ENCODE data around the gene SLC25A24. TPM values are rescaled to one million over a fixed set of nuclear protein-coding genes. Genes with fewer than 3 reads are reported as not detected.

The SLC25A24 gene
- total and polyA plus RNA-seq, 10 of the 15 experiments (the other 5 are each of a cell fraction or from before 2014, with no cell fraction given): 4.0 to 20.6 (median 14.2) TPM

DNA sequence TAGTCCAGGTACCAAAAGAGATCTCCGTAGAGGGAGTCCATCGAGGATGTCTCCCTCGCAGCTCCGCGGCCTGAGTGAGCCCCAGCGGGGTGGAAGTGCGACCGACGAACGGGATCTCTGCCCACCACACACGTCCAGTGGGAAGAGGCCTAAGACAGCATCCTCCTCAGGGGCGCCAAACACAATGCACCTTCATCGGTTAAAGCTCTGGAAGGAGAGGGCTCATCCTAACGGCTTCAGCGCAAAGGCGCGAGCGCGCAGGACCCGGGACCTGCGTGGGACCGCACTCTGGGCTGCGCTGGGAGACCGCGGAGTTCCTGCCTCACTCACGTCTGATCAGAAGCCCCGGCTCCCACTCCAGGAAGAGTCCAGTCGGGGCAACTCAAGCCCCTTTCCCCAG, 7.6 kb downstream of the SLC25A24 start:
- RAD21 ChIA-PET (ENCODE audit: unreplicated experiment): no interaction called here
- no peaks in the 10 kb centered on the region for H3K79me2 ChIP-seq (ENCODE audit: control insufficient read depth, insufficient read depth, low read length)
- H3K27me3 ChIP-seq (replicated peaks in 1 of 2; ENCODE audit: control insufficient read depth in 2 of 2, insufficient read depth in 2 of 2, low read length in 1 of 2): no peaks in the 10 kb centered on the region
- SMC1A ChIA-PET (ENCODE audit: uncharacterized antibody, unreplicated experiment): no interaction called here
- no peak for FAIRE-seq
- H3K4me3 ChIP-seq: no peak overlapping the region
- no peak overlapping the region for H3K4me2 ChIP-seq (ENCODE audit: control insufficient read depth, insufficient read depth)
- 83% methylated on average over 14 of the region's 28 CpGs for WGBS (ENCODE audit: insufficient coverage, insufficient replicate concordance, low lambda C conversion rate, missing lambda C conversion rate)
- no TSS peak for BruUV-seq (replicated peaks)
- POLR2A ChIA-PET: no interaction called here
- H2AFZ ChIP-seq (ENCODE audit: control insufficient read depth, low read depth, low read length): no peak overlapping the region
- intact Hi-C loops (cut with micrococcal nuclease; ENCODE audit: unreplicated experiment) (loop anchor here (5.0 kb wide), 1 partner anchor 50 kb away; no protein-coding TSS in a partner anchor), in situ Hi-C loops (cut with MboI) (no loop called here)
- no peak overlapping the region for H3K27ac ChIP-seq (ENCODE audit: control insufficient read depth, insufficient read depth)
- no peaks in the 10 kb centered on the region for H3K36me3 ChIP-seq (ENCODE audit: control insufficient read depth in 2 of 2, insufficient read depth in 2 of 2, low read length in 1 of 2)
- no peak for DNase-seq (ENCODE audit: low read depth, low spot score)
- no peaks in the 10 kb centered on the region; the same call in 2 of the 3 replicates for H3K9me3 ChIP-seq (replicated peaks; ENCODE audit: control insufficient read depth, insufficient read depth, low read length)
- CTCF ChIA-PET: no interaction called here
- H3K4me1 ChIP-seq (ENCODE audit: control insufficient read depth, insufficient read depth, low read length): no peaks in the 10 kb centered on the region
- no peaks in the 10 kb centered on the region for H4K20me1 ChIP-seq (ENCODE audit: control insufficient read depth, insufficient read depth)
- H3K9ac ChIP-seq (ENCODE audit: control insufficient read depth, insufficient read depth, low read length): no peak overlapping the region
- ATAC-seq: no peak
- no peak for TF ChIP-seq MTA3 (IDR thresholded peaks at IDR 0.05; ENCODE audit: borderline replicate concordance, low read length)
- no peak for TF ChIP-seq MEF2A (IDR thresholded peaks at IDR 0.05; ENCODE audit: insufficient read depth, low read depth, low read length)
- no peak for TF ChIP-seq STAT3 (IDR thresholded peaks at IDR 0.05; ENCODE audit: low read depth, low read length)
- TF ChIP-seq, protein P1, sequence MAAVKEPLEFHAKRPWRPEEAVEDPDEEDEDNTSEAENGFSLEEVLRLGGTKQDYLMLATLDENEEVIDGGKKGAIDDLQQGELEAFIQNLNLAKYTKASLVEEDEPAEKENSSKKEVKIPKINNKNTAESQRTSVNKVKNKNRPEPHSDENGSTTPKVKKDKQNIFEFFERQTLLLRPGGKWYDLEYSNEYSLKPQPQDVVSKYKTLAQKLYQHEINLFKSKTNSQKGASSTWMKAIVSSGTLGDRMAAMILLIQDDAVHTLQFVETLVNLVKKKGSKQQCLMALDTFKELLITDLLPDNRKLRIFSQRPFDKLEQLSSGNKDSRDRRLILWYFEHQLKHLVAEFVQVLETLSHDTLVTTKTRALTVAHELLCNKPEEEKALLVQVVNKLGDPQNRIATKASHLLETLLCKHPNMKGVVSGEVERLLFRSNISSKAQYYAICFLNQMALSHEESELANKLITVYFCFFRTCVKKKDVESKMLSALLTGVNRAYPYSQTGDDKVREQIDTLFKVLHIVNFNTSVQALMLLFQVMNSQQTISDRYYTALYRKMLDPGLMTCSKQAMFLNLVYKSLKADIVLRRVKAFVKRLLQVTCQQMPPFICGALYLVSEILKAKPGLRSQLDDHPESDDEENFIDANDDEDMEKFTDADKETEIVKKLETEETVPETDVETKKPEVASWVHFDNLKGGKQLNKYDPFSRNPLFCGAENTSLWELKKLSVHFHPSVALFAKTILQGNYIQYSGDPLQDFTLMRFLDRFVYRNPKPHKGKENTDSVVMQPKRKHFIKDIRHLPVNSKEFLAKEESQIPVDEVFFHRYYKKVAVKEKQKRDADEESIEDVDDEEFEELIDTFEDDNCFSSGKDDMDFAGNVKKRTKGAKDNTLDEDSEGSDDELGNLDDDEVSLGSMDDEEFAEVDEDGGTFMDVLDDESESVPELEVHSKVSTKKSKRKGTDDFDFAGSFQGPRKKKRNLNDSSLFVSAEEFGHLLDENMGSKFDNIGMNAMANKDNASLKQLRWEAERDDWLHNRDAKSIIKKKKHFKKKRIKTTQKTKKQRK (IDR thresholded peaks at IDR 0.05; ENCODE audit: low read depth, low read length): no peak
- TF ChIP-seq ASH2L (IDR thresholded peaks at IDR 0.05; ENCODE audit: borderline replicate concordance, low read depth): no peak
